Measurements from ENCODE around the gene SCGB2B2.
"Not testable (repeated sequence)": the region's sequence is repeated elsewhere in the genome, so short reads cannot be mapped to it uniquely, and the experiment has no call there.

SCGB2B2 gene

GRCh38 chr19:34688592-34688991 is 11.6 kb upstream of the SCGB2B2 start:
- Histone ChIP-seq H3K36me3 (peaks cover 12% of the 10 kb centered on the region), H3K4me3 (ENCODE audit: low read depth, low read length) (no peak overlapping the region), H3K27ac (no peak overlapping the region), H3K9me3 (ENCODE audit: severe bottlenecking) (peaks cover 16% of the 10 kb centered on the region), H3K27me3 (ENCODE audit: insufficient read depth, low read depth, severe bottlenecking) (peaks cover 7% of the 10 kb centered on the region)
- no peak for TF ChIP-seq CTCF (IDR thresholded peaks at IDR 0.05; ENCODE audit: low read depth, low read length)
- DNase-seq: no peak

- no peak for DNase-seq
- peaks cover 20% of the 10 kb centered on the region for H3K36me3 ChIP-seq
- H3K27ac ChIP-seq: no peak overlapping the region
- H3K4me3 ChIP-seq (ENCODE audit: low read depth, low read length): no peak overlapping the region
- H3K27me3 ChIP-seq (ENCODE audit: insufficient read depth, low read depth, severe bottlenecking): peaks cover 2% of the 10 kb centered on the region
- no peak for TF ChIP-seq CTCF (IDR thresholded peaks at IDR 0.05; ENCODE audit: low read depth, low read length)
- H3K9me3 ChIP-seq (ENCODE audit: severe bottlenecking): peaks cover 17% of the 10 kb centered on the region
These were observed 10.4 kb upstream of the SCGB2B2 start for GRCh38 chr19:34687348-34687747.

GRCh38 chr19:34686455-34686854 is 9.5 kb upstream of the SCGB2B2 start:
- no peak for DNase-seq
- Histone ChIP-seq H3K4me3 (ENCODE audit: low read depth, low read length) (no peak overlapping the region), H3K9me3 (ENCODE audit: severe bottlenecking) (peaks cover 17% of the 10 kb centered on the region), H3K27me3 (ENCODE audit: insufficient read depth, low read depth, severe bottlenecking) (peaks cover 2% of the 10 kb centered on the region), H3K36me3 (peaks cover 29% of the 10 kb centered on the region), H3K27ac (no peak overlapping the region)
- TF ChIP-seq CTCF (IDR thresholded peaks at IDR 0.05; ENCODE audit: low read depth, low read length): no peak

GRCh38 chr19:34685266-34685665 is 8.3 kb upstream of the SCGB2B2 start:
- Histone ChIP-seq H3K9me3 (ENCODE audit: severe bottlenecking) (peaks cover 17% of the 10 kb centered on the region), H3K36me3 (peaks cover 41% of the 10 kb centered on the region)
- not testable (repeated sequence) for H3K27me3 ChIP-seq (ENCODE audit: insufficient read depth, low read depth, severe bottlenecking); H3K4me3 ChIP-seq (ENCODE audit: low read depth, low read length); DNase-seq; H3K27ac ChIP-seq

GRCh38 chr19:34681478-34681877 is 4.5 kb upstream of the SCGB2B2 start:
- Histone ChIP-seq H3K27me3 (ENCODE audit: insufficient read depth, low read depth, severe bottlenecking) (no peaks in the 10 kb centered on the region), H3K4me3 (ENCODE audit: low read depth, low read length) (no peak overlapping the region), H3K27ac (no peak overlapping the region), H3K36me3 (peaks cover 56% of the 10 kb centered on the region), H3K9me3 (ENCODE audit: severe bottlenecking) (peaks cover 17% of the 10 kb centered on the region)
- DNase-seq: no peak
- TF ChIP-seq CTCF (IDR thresholded peaks at IDR 0.05; ENCODE audit: low read depth, low read length): no peak

- Histone ChIP-seq H3K36me3 (peaks cover 42% of the 10 kb centered on the region), H3K27me3 (ENCODE audit: insufficient read depth, low read depth, severe bottlenecking) (no peaks in the 10 kb centered on the region), H3K4me3 (ENCODE audit: low read depth, low read length) (peak overlapping the region; percentile 56), H3K27ac (peak overlapping the region; percentile 97; the same call in 1 of the 2 replicates), H3K9me3 (ENCODE audit: severe bottlenecking) (no peaks in the 10 kb centered on the region)
- no peak for TF ChIP-seq CTCF (IDR thresholded peaks at IDR 0.05; ENCODE audit: low read depth, low read length)
- no peak for DNase-seq
These were observed 1.5 kb upstream of the SCGB2B2 start for GRCh38 chr19:34678421-34678820.

Measured in WERI-Rb-1 (cell line).